ENCODE results near the gene GPC1. TPM values are rescaled to one million over a fixed set of nuclear protein-coding genes. Genes with fewer than 3 reads are reported as not detected.

The GPC1 gene
- total and polyA plus RNA-seq, 2 donors (not counting 1 experiment from before 2014, with no cell fraction given), result 1.2 to 3.3 TPM

DNA sequence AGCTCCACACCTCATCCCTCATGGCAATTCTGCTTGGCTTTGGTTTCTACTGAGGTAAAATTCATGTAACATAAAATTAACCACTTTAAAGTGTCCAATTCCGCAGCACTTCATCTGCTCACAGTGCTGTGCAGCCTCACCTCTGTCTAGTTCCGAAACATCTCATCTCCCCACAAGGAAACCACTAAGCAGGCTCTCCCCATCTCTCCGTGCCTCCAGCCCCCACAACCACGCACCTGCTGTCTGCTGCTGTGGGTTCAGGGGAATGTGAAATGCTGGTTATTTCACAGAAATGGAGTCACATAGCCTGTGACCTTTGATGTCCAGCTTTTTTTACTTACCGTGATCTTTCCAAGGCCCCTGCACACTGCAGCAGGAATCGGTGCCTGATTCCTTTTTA, 7.7 kb upstream of the GPC1 start:
- peaks cover 3% of the 10 kb centered on the region for H3K9me3 Mint-ChIP-seq (ENCODE audit: insufficient read depth)
- no peaks in the 10 kb centered on the region for H3K4me1 ChIP-seq (ENCODE audit: control insufficient read depth in 2 of 2, insufficient read depth in 2 of 2, low read length in 2 of 2)
- H3K79me2 ChIP-seq (ENCODE audit: control insufficient read depth, insufficient read depth, low read length), result no peaks in the 10 kb centered on the region
- H3K27ac Mint-ChIP-seq, result no peak overlapping the region
- WGBS (ENCODE audit: insufficient coverage), result 90% methylated on average over 3 of the region's 6 CpGs
- peaks cover 5% of the 10 kb centered on the region for H3K27me3 Mint-ChIP-seq
- no peaks in the 10 kb centered on the region for H4K20me1 ChIP-seq (ENCODE audit: control insufficient read depth, insufficient read depth, low read length, poor library complexity, severe bottlenecking)
- H3K27me3 ChIP-seq (replicated peaks in 1 of 4; ENCODE audit: control extremely low read depth in 1 of 4, control insufficient read depth in 3 of 4, insufficient read depth in 4 of 4, low read length in 3 of 4), result peaks cover 0 to 4% (median 0%) of the 10 kb centered on the region in 4 experiments
- no peak overlapping the region for H3K4me3 Mint-ChIP-seq
- H2AFZ ChIP-seq (ENCODE audit: insufficient read depth, low read depth, low read length, poor library complexity, severe bottlenecking), result no peak overlapping the region
- no peak for DNase-seq
- ChIA-PET CTCF (no interaction called here), POLR2A (no interaction called here)
- TF ChIP-seq, protein P1, sequence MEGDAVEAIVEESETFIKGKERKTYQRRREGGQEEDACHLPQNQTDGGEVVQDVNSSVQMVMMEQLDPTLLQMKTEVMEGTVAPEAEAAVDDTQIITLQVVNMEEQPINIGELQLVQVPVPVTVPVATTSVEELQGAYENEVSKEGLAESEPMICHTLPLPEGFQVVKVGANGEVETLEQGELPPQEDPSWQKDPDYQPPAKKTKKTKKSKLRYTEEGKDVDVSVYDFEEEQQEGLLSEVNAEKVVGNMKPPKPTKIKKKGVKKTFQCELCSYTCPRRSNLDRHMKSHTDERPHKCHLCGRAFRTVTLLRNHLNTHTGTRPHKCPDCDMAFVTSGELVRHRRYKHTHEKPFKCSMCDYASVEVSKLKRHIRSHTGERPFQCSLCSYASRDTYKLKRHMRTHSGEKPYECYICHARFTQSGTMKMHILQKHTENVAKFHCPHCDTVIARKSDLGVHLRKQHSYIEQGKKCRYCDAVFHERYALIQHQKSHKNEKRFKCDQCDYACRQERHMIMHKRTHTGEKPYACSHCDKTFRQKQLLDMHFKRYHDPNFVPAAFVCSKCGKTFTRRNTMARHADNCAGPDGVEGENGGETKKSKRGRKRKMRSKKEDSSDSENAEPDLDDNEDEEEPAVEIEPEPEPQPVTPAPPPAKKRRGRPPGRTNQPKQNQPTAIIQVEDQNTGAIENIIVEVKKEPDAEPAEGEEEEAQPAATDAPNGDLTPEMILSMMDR (IDR thresholded peaks at IDR 0.05), result no peak
- H3K9ac ChIP-seq (ENCODE audit: low read length), result no peak overlapping the region
- H3K4me2 ChIP-seq (replicated peaks; ENCODE audit: low read depth, low read length, poor library complexity, severe bottlenecking), result no peak overlapping the region
- H3K4me1 Mint-ChIP-seq, result no peaks in the 10 kb centered on the region
- H3K9me3 ChIP-seq (ENCODE audit: control extremely low read depth in 1 of 3, control insufficient read depth in 2 of 3, insufficient read depth in 1 of 3, low read length in 2 of 3), result peaks cover 0 to 37% (median 0%) of the 10 kb centered on the region in 3 donors
- intact Hi-C loops (cut with micrococcal nuclease), result no loop called here
- ATAC-seq (ENCODE audit: low read depth), result no peak
- H3K27ac ChIP-seq (ENCODE audit: low read length in 2 of 2), result no peak overlapping the region
- no peak overlapping the region for H3K4me3 ChIP-seq (ENCODE audit: control extremely low read depth in 1 of 5, extremely low read depth in 1 of 5, insufficient read depth in 1 of 5, low read depth in 2 of 5, low read length in 4 of 5)
- H3K36me3 ChIP-seq (replicated peaks in 1 of 2; ENCODE audit: control extremely low read depth in 1 of 2, control insufficient read depth in 1 of 2, extremely low read depth in 1 of 2, insufficient read depth in 2 of 2, low read length in 1 of 2), result no peaks in the 10 kb centered on the region

DNA sequence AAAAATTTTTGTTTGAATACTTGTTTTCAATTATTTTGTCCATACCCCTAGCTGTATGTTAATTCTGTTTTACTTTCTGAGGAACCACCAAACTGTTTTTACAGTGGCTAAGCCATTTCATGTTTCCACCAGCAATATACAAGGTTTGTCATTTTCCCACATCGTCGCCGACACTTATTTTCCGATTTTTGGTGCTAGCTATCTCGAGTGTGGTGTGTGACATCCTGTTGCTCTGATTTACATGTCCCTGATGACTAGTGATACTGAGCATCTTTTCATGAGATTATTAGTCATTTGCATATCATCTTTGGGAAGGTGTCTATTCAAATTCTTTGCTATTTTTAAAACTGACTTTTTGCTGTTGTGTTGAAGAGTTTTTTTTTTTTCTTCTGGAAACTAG, 7.2 kb upstream of the GPC1 start:
- Mint-ChIP-seq H3K4me3 (no peak overlapping the region), H3K27me3 (peaks cover 5% of the 10 kb centered on the region), H3K9me3 (ENCODE audit: insufficient read depth) (peaks cover 3% of the 10 kb centered on the region), H3K27ac (no peak overlapping the region), H3K4me1 (no peaks in the 10 kb centered on the region)
- intact Hi-C loops (cut with micrococcal nuclease), result no loop called here
- Histone ChIP-seq H3K36me3 (replicated peaks in 1 of 2; ENCODE audit: control extremely low read depth in 1 of 2, control insufficient read depth in 1 of 2, extremely low read depth in 1 of 2, insufficient read depth in 2 of 2, low read length in 1 of 2) (no peaks in the 10 kb centered on the region), H3K4me2 (replicated peaks; ENCODE audit: low read depth, low read length, poor library complexity, severe bottlenecking) (no peak overlapping the region), H2AFZ (ENCODE audit: insufficient read depth, low read depth, low read length, poor library complexity, severe bottlenecking) (no peak overlapping the region), H3K9ac (ENCODE audit: low read length) (no peak overlapping the region), H3K4me1 (ENCODE audit: control insufficient read depth in 2 of 2, insufficient read depth in 2 of 2, low read length in 2 of 2) (no peaks in the 10 kb centered on the region), H3K9me3 (ENCODE audit: control extremely low read depth in 1 of 3, control insufficient read depth in 2 of 3, insufficient read depth in 1 of 3, low read length in 2 of 3) (peaks cover 0 to 37% (median 0%) of the 10 kb centered on the region in 3 donors), H3K79me2 (ENCODE audit: control insufficient read depth, insufficient read depth, low read length) (no peaks in the 10 kb centered on the region), H3K4me3 (ENCODE audit: control extremely low read depth in 1 of 5, extremely low read depth in 1 of 5, insufficient read depth in 1 of 5, low read depth in 2 of 5, low read length in 4 of 5) (no peak overlapping the region), H3K27me3 (replicated peaks in 1 of 4; ENCODE audit: control extremely low read depth in 1 of 4, control insufficient read depth in 3 of 4, insufficient read depth in 4 of 4, low read length in 3 of 4) (peaks cover 0 to 4% (median 0%) of the 10 kb centered on the region in 4 experiments), H3K27ac (ENCODE audit: low read length in 2 of 2) (no peak overlapping the region), H4K20me1 (ENCODE audit: control insufficient read depth, insufficient read depth, low read length, poor library complexity, severe bottlenecking) (no peaks in the 10 kb centered on the region)
- POLR2A ChIA-PET, result no interaction called here
- TF ChIP-seq, protein P1 (IDR thresholded peaks at IDR 0.05), result no peak
- no CpG with 5 or more reads among the region's 5 CpGs for WGBS (ENCODE audit: insufficient coverage)
- ATAC-seq (ENCODE audit: low read depth), result no peak
- DNase-seq, result no peak
- CTCF ChIA-PET, result no interaction called here
